ENCODE measurements around the gene RIN3. TPM values are rescaled to one million over a fixed set of nuclear protein-coding genes. Genes with fewer than 3 reads are reported as not detected.

The RIN3 gene
- polyA plus RNA-seq, 3 donors = 4.6 to 5.5 (median 4.9) TPM

DNA sequence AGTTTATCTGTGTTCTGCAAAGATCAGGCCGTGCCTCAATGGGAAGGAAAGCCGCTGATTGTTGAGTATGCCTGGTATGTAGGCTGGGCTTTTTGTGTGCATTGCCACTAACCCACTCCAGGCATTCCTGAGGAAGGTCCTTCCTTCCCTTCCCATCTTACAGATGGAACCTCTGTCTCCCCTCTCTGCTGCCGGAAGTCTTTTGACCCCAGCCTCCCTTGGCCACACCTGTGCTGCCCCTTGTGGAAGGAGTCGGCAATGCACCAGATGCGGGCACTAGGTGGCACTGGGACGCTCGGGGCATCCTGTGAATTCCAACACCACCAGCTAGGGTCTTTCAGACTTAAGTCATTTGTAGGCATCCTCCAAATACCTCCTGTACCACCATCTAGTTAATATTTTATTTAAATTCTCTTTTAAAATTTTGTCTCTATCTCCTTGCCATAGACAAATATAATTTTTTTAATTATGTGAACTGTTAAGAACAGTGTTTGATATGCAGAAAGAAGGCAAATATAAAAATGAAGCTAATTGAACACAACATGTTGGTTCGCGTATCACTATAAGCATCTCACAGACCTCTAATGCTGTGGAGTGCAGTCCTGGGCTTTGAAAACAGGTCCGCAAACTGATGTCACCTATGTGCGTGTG lies 99.6 kb downstream of the RIN3 start:
- no peak for DNase-seq (ENCODE audit: low read depth in 3 of 3, low spot score in 2 of 3)

DNA sequence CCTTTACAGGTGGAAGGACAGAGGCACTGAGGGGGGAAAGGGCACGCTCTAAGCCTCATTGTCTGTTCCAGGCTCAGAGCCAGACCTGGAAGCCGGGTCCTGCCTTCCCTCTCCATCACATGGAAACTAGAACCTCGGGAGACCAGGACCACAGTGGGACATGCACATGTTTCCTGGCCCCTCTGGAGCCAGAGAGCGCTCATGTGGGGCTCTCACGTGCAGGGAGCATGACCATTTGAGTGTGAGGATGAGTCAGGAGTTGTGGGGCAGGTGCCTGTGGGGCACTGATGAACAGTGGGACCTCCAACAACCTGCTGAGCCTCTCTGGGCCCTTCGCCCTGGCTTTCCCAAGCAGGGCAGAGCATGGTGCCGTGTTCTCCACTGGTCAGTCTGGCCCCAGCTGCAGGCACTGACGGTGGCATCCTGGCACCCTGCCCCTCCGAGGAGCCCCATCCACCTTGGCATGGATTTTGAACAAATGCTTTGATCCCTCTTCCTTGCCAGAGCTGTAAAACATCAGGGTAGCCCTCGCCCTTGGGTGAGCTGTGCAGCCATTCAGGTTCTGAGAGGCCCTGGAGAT lies 100.2 kb downstream of the RIN3 start:
- DNase-seq (ENCODE audit: low read depth in 3 of 3, low spot score in 2 of 3) = no peak

DNA sequence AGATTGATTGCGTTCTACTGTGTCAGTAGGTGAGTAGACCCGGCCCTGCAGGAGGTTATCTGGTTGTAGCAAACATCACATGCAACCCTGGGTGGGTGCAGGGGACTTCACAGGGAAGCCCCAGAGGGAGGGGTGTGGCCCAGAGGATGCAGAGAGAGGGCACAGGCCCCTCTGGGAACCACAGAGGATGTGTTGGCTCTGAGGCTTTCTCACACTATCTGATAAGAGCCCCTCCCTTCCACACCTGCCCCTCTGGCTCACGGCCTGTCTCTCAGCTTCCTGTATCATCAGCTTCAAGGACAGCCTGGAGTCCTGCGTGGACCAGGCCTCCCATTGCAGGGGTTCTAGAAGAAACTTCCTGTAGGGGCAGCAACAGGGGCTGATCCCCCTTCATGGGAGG lies 101.9 kb downstream of the RIN3 start:
- DNase-seq (ENCODE audit: low read depth in 3 of 3, low spot score in 2 of 3) = no peak

DNA sequence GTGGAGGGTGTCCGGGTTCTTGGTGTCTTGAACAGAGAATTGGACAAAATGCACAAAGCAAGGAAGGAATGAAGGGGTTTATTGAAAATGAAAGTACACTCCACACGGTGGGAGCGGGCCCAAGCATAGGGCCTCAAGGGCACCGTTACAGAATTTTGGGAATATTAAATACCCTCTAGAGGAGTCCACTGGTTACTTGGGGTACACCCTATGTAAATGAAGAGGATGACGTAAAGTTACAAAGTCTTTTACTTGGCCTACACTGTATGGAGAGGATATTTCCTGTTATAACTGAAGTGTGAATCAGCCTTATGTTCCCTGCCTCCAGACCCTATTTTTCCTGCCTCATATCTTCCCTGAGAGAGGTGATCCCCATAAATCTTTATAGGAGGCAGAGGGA lies 102.6 kb downstream of the RIN3 start:
- DNase-seq (ENCODE audit: low read depth in 3 of 3, low spot score in 2 of 3) = no peak

DNA sequence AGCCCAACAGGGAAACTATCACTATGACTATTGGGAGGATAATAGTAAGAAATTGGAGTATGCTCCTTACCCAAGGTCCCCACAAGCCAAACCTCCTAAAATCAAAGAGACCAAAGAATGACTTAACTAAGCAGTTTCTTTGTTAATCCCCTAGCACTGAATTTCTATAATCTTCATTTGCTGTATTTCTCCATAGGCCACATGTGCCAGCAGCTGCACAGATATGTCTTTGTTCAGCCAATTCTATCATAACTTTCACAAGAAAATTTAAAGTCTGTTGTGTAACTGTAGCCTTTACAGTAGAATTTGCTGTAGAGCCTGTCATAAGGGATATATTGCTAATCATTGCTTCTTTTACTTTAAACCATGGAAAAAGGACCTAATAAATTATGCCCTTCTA lies 104.0 kb downstream of the RIN3 start:
- DNase-seq (ENCODE audit: low read depth in 3 of 3, low spot score in 2 of 3) = no peak

DNA sequence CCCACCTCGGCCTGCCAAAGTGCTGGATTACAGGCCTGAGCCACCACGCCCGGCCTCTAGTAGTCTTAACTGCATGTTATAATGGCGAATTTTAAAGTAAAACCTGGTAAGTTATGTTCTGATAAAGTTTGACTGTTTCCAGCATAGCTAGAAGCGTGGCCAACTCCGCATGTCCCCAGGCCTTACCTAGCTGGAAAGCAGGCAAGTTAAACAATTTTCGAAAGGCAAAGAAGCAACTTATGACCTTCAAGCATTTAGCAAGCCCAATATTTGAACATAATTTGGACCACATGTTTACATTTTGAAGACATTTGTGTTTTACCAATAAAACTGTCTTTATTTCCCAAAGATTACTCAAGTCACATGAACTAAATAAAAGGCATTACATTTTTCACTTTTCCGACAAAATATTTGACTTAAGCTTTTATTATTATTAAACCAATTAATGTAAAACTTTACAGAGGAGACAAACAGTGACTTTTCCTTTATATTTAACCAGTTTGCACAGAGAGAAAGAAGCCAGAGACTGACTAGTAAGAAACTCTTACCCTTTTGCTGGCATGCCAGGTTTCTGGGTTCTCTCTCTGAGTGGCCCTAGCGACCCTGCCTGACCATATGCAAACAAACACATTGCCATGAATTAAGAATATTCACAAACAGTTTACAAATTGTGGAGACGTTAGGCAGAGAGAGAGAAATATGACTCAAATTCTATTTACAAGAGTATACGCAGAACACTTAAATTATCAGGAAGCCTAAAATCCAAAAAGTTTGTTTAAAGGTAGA lies 106.3 kb downstream of the RIN3 start:
- no peak for DNase-seq (ENCODE audit: low read depth in 3 of 3, low spot score in 2 of 3)

DNA sequence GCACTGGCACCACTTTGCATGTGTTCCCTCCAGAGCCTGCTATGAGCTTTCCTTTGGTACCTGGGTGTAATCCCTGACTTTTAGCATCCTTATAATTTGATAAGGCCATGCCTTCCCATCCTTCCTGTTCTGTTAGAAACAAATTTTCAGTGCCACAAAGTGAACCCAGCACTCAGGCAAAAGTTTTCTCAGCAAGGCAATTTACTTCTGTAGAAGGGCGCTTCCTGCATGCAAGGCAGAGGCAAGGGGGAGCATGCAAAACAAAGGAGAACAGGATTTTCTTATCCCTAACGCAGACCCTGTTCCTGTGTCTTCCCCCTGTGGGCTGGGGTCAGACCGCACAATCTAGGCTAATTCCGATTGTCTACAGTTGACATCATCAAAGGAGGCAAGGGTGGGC lies 108.7 kb downstream of the RIN3 start:
- DNase-seq (ENCODE audit: low read depth in 3 of 3, low spot score in 2 of 3) = no peak

DNA sequence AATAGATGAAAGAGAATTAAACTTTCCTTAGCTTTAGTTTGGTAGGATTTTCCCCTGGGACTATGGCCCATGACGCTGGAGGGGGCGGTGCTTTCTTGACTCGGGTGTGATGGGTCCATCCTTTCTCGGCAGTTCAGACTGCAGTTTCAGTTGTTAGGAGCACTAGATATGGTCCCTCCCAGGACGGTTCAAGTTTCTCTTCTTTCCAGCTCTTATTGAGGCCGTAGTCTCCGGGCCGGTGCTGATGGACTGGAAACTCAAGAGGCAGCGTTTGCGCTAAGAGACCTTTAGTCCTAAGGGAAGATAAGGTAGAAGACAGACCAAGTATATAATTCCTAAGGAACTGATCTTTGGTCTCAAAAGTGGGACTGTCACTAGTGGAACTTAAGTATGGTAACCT lies 111.2 kb downstream of the RIN3 start:
- DNase-seq (ENCODE audit: low read depth in 3 of 3, low spot score in 2 of 3) = no peak

DNA sequence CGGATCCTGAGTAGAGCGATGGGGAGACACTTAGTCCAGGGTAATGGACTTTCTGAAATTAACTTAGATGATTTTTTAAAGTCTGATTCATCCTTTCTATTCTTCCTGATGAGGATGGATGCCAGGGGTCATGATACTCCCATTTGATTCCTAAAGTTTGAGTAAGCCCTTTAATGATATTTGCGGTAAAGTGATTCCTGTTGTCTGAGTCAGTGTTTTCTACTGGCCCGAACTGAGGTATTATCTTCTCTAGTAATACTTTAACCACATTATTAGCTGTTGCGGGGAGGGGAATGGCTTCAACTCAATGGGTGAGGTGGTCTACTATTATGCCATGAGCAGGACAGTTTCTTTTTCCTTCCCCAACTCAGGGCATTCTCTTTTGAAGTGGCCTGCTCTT lies 111.6 kb downstream of the RIN3 start:
- DNase-seq (ENCODE audit: low read depth in 3 of 3, low spot score in 2 of 3) = no peak

DNA sequence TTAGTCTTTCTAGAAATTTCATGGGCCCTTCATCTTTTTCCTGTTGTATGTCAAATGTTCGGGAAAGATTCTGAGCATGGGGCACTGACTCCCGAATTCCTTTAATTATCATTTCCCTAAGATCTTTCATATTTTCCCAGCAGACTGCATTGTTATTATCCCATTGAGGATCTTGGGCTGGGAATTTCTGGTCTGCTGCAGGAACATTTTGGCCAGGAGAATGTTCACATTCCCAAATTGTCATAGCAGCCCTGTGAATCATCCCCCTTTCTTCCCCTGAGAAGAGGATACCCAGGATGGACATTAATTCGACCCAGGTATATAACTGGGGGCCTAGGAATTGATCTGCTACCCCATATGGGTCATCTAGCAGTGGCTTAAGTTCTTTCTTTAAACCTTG lies 112.5 kb downstream of the RIN3 start:
- DNase-seq (ENCODE audit: low read depth in 3 of 3, low spot score in 2 of 3) = no peak

DNA sequence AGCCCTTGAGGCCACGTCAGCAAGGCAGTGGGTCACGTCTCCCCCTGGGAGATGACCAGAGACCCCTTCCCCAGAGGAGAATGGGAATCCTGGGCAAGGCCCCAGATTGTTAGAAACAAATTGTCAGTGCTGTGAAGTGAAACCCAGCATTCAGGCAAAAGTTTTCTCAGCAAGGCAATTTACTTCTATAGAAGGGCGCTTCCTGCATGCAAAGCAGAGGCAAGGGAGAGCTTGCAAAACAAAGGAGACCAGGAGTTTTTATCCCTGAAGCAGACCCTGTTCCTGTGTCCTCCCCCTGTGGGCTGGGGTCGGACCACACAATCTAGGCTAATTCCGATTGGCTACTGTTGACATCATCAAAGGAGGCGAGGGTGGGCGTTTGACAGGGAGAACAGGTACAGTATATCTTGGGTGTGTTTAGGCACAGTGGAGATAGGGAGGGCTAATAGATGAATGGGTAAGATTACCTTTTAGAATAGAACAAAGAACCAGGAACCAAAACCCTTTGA lies 114.2 kb downstream of the RIN3 start:
- no peak for DNase-seq (ENCODE audit: low read depth in 3 of 3, low spot score in 2 of 3)

DNA sequence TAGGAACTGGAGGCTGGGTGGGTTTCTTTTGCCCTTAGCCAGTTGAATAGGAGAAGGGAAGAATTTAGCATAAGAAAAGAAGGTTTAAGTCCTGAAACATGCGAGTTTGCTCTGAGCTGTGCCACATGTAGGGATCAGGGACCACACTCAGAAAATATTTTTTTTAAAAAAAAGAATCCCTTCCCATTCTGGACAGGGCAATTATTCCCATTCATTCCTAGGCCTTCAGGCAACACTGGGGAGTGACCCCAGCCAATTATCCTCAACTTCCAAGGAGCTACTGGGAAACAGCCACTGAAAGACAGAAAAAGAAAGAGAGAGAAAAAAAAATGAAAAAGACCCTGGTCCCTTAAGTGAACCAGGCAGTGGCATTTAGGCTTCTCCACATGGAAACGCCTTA lies 115.1 kb downstream of the RIN3 start:
- no peak for DNase-seq (ENCODE audit: low read depth in 3 of 3, low spot score in 2 of 3)

DNA sequence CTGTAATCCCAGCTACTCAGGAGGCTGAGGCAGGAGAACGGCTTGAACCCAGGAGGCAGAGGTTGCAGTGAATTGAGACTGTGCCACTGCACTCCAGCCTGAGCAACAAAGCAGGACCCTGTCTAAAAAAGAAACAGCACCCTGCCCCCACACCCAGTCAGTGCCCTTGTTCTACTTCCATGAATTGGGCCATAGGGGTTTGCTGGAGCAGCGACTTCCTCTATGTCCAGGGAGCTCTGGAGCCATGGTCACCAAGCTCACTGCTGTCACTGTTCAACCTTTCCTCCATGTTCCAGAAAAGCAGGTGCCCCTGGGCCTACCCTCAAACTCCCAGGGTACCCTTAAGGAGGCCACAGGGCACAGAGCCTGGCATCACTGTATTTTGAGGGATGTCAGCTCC lies 116.8 kb downstream of the RIN3 start:
- no peak for DNase-seq (ENCODE audit: low read depth in 3 of 3, low spot score in 2 of 3)

DNA sequence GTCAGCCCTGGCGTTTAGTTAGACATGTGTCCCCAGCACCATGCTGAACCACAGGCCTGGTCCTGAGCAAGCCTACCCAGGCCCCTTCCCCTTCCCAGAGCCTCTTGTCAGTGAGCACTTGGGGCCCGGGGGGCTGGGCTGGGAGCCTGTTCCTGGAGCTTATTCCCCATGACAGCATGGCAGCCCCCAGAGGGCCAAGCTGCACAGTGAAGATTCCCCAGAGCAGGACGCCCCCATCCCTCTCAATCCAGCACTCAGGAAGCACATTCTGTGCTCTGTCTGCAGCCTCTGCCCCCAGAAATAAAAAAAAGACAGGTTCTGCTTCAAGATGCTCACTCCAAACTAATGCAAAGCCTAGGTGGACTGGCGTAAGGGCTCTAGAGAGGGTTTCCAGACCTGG lies 117.5 kb downstream of the RIN3 start:
- DNase-seq (ENCODE audit: low read depth in 3 of 3, low spot score in 2 of 3) = no peak

DNA sequence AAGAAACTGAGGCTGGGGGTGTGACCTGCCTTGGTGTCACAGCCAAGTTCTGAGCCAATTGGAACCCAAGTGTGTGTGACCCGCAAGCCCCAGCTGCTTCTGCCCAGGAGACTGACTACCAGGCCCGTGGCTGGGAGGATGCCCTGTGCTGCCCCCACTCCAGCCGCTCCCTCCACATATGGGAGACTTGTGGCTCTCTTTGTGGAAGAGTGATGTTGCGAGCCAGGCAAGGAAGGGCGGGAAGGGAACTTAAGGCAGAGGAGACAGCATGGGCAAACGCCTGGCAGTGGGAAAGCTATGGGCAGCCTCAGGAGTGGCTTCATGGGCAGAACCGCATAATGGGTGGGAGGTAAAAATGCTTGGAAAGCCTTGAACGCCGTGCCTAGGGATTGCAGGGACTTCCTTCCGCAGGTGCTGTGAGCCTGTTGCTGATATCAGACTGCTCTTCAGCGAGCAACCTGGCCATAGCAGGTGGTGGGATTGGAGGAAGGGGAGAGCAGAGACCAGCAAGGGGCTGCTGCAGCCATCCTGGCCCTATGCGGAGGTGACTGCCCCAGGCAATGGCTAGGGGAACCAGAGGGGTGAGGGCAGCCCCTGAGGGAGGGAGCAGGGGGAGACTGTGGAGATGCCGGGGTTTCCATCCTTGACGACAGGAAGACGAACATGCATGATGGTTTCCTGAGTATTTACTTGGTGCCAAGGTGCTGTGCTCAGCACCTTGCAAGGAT lies 119.1 kb downstream of the RIN3 start:
- DNase-seq (ENCODE audit: low read depth in 3 of 3, low spot score in 2 of 3) = no peak

DNA sequence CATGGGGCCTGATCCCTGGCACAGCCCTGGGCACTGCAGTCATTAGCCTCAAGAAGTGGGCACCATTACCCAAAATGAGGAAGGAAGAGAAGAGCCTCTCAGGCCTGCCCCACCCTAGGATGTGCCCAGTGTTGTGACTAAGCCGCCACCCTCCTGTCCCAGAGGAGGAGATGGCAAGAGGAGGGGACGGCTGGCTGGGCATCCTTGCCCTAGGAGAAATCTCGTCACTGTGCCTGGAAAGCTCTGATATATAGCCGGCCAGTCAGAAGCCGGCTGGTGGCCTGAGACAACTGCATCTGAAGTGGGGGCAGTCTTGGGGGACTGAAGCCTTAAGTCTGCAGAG lies 119.7 kb downstream of the RIN3 start:
- no peak for DNase-seq (ENCODE audit: low read depth in 3 of 3, low spot score in 2 of 3)

DNA sequence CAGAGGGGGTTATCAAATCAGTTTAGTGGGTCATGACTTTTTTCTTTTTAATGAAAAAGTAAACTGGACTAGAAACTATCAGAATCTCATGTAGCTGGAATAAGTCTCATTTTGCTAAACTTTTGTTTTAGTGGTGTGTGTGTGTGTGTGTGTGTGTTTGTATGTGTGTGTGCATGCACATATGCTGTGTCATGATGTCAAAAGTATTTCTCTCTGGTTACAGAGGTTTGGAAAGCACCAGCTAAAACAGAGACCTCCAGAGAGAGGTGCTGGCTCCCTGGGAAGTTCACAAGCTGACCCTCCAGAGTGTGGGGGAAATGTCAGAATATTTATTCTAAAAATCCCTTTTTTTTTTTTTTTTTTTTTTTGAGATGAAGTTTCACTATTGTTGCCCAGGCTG lies 120.1 kb downstream of the RIN3 start:
- DNase-seq (ENCODE audit: low read depth in 3 of 3, low spot score in 2 of 3) = no peak

DNA sequence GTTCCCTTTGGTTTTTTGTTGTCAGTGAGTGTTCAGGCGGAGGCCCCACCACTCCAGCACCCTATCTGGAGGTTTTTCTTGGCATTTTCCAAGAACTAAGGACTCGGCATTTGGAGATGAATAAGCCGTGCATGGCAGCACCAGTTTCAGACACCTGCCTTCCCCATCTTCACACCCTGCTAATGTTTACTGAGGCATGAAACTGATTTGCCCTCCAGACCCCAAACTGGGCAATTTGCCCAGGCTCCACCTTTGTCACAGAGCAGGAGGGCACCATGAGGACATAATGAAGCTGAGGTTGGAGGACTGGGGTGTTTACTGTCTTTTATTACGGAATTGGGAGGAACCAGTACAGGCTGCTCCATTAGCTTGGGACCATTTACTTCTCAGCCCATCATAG lies 121.5 kb downstream of the RIN3 start:
- no peak for DNase-seq (ENCODE audit: low read depth in 3 of 3, low spot score in 2 of 3)

DNA sequence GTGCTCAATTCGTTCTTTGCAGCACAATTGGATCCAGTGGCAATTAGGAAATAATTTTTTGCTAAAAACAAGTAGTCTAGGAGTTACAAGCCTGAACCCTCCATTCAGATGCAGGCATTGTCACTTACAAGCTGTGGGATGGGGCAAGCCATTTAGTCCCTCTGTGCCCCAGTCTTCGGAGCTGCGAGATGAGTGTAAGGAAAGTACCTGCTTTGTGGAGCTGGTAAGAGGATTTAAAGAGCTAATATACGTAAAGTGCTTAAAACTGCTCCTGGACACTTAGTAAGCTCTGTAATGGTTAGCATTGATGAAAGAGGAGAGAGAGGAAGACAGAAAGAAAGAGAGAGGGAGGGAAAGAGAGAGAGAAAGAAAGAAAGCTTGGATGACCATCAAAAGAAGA lies 122.3 kb downstream of the RIN3 start:
- no peak for DNase-seq (ENCODE audit: low read depth in 3 of 3, low spot score in 2 of 3)

DNA sequence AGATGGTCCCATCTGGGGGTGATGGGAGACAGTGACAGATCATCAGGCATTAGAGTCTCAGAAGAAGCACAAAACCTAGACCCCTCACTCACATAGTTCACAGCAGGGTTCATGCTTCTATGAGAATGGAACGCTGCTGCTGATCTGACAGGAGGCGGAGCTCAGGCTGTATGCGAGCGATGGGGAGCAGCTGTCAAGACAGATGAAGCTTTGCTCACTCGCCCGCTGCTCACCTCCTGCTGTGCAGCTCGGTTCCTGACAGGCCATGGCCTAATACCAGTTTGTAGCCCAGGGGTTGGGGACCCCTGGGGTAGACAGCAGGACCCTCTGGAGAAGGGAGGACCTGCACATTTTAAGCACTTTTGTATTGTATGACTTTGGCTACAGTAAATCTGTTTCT lies 123.6 kb downstream of the RIN3 start:
- peak in 1 of 3 donors; percentile 27 for DNase-seq (ENCODE audit: low read depth in 3 of 3, low spot score in 2 of 3)

DNA sequence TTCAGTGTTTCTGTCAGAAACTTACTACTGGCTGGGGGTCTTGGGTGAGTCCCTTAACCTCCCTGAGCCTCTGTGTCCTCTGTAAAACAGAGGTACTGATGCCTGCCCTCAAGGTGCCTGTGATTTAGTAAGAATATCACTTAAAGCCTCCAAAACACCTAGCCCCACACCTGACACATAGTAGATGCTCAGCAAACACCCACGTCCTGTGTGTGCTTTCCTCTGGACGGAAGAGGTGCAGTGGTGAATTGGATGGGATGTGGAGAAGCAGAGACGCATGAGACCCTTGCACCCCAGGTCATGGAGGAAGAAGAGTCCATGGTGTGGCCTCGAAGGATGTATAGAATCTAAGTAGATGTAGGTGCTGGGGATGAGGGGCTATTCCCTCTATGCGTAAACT lies 124.3 kb downstream of the RIN3 start:
- DNase-seq (ENCODE audit: low read depth in 3 of 3, low spot score in 2 of 3) = no peak

DNA sequence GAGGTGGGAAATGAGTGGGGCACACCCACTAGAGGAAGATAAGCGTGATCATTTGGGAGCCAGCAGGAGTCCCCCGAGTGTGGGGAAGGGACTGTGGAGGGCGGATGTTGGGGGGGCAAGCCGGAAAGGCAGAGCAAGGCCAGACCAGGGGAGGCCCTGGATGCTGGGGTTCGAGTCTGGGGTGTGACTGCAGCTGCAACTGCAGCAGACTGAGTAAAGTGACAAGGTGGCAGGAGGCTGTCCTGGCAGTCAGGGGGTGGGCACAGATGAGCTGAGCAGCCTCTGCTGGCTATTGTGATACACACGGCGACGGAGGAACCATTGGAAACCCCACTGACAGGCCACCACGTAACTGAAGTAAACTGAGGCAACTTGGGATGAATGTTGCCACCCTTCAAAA lies 124.7 kb downstream of the RIN3 start:
- DNase-seq (ENCODE audit: low read depth in 3 of 3, low spot score in 2 of 3) = no peak

All from right renal cortex interstitium (tissue), 3 donors.